ENCODE data around the gene RNASET2. TPM values are rescaled to one million over a fixed set of nuclear protein-coding genes. Genes with fewer than 3 reads are reported as not detected.

Gene RNASET2
- total and polyA plus RNA-seq, 2 of the 13 experiments (the other 11 are each of a cell fraction or from before 2014, with no cell fraction given): 44.6 to 597 TPM

GRCh38 chr6:166996406-166996805, 40.1 kb upstream of the RNASET2 start (continued):
- TF ChIP-seq AKNA (CRISPR knock-in tag; IDR thresholded peaks at IDR 0.05; ENCODE audit: borderline replicate concordance): no peak
- no peak for TF ChIP-seq RXRB (CRISPR knock-in tag; IDR thresholded peaks at IDR 0.05; ENCODE audit: borderline replicate concordance)
- TF ChIP-seq ZNF513 (CRISPR knock-in tag; conservative IDR thresholded peaks at IDR 0.05): no peak
- TF ChIP-seq ZNF484 (CRISPR knock-in tag; IDR thresholded peaks at IDR 0.05; ENCODE audit: borderline replicate concordance, low read depth): no peak
- no peak for TF ChIP-seq MED1 (CRISPR knock-in tag; IDR thresholded peaks at IDR 0.05)
- TF ChIP-seq KLF9 (CRISPR knock-in tag; IDR thresholded peaks at IDR 0.05; ENCODE audit: low read depth): no peak
- no peak for TF ChIP-seq NCOR1 (IDR thresholded peaks at IDR 0.05; ENCODE audit: borderline replicate concordance, low read length)
- no peak for TF ChIP-seq MTF1 (CRISPR knock-in tag; IDR thresholded peaks at IDR 0.05)
- no peak for TF ChIP-seq ZNF441 (CRISPR knock-in tag; IDR thresholded peaks at IDR 0.05; ENCODE audit: borderline replicate concordance)
- TF ChIP-seq ZNF329 (CRISPR knock-in tag; IDR thresholded peaks at IDR 0.05; ENCODE audit: low read depth): no peak
- 0 out of 2 replicates have a peak, but pooled peaks have one; percentile 27 for TF ChIP-seq POLR2G (IDR thresholded peaks at IDR 0.05; ENCODE audit: low read depth, low read length)
- no peak for TF ChIP-seq ZSCAN5A (CRISPR knock-in tag; IDR thresholded peaks at IDR 0.05; ENCODE audit: borderline replicate concordance)
- 0 out of 2 replicates have a peak, but pooled peaks have one; percentile 24 for TF ChIP-seq KMT2B (CRISPR knock-in tag; IDR thresholded peaks at IDR 0.05)
- TF ChIP-seq ZNF10 (CRISPR knock-in tag; IDR thresholded peaks at IDR 0.05; ENCODE audit: borderline replicate concordance, low read depth): no peak
- no peak for TF ChIP-seq GABPA (IDR thresholded peaks at IDR 0.05; ENCODE audit: low read depth, low read length)
- TF ChIP-seq GABPA (CRISPR knock-in tag; IDR thresholded peaks at IDR 0.05; ENCODE audit: low read depth): no peak
- TF ChIP-seq CEBPB (IDR thresholded peaks at IDR 0.05; ENCODE audit: borderline replicate concordance, low read depth, low read length): peak; percentile 98
- no peak for TF ChIP-seq ZMYM3 (CRISPR knock-in tag; IDR thresholded peaks at IDR 0.05)
- peak; percentile 38; the same call in 1 of the 2 replicates for TF ChIP-seq FOSL2 (CRISPR knock-in tag; IDR thresholded peaks at IDR 0.05)
- no peak for TF ChIP-seq STAG1 (CRISPR knock-in tag; IDR thresholded peaks at IDR 0.05)
- TF ChIP-seq RCOR2 (CRISPR knock-in tag; IDR thresholded peaks at IDR 0.05): no peak
- TF ChIP-seq ZNF143 (CRISPR knock-in tag; IDR thresholded peaks at IDR 0.05): no peak
- TF ChIP-seq ZNF878 (CRISPR knock-in tag; IDR thresholded peaks at IDR 0.05): no peak
- TF ChIP-seq GLMP (CRISPR knock-in tag; IDR thresholded peaks at IDR 0.05; ENCODE audit: borderline replicate concordance): no peak

Data from HepG2 (cell line).